ENCODE measurements around the gene ARID1B. TPM values are rescaled to one million over a fixed set of nuclear protein-coding genes. Genes with fewer than 3 reads are reported as not detected.
A peak's percentile ranks its signal among the peaks of the same experiment; 100 is the strongest.

Gene ARID1B
- total RNA-seq, 5 donors from 2014 or later (not counting 1 experiment from before 2014, with no cell fraction given): 103 to 161 (median 108) TPM

DNA sequence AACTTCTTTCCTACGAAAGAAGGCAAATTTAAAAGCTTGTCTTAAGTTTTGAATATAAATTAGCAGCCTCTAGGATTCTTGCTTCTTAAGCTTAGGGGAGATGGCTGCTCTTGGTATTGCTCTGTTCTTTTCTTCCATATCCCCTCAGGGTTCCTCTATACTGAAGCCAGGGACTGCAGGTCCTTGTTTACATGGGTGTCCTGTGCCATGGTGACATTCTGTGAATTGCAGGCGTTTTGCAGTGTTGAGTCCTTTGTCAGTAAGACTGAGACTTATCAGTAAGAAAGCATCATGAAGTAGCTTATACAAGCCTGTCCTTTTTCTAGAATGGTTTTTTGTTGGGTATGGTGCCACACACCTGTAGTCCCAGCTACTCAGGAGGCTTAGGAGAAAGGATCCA, 147.8 kb downstream of the ARID1B start:
- Histone ChIP-seq H3K9me3 (no peaks in the 10 kb centered on the region), H3K27me3 (replicated peaks in 1 of 2; ENCODE audit: control insufficient read depth in 2 of 2, extremely low read depth in 1 of 2, insufficient read depth in 2 of 2, low read length in 1 of 2) (no peaks in the 10 kb centered on the region), H3K4me3 (ENCODE audit: control insufficient read depth in 1 of 2, extremely low read depth in 1 of 2, low read length in 1 of 2) (no peak overlapping the region), H3K27ac (ENCODE audit: low read length) (no peak overlapping the region), H3K36me3 (ENCODE audit: control insufficient read depth in 2 of 2, extremely low read depth in 1 of 2, insufficient read depth in 1 of 2, low read length in 1 of 2) (no peaks in the 10 kb centered on the region), H3K4me1 (ENCODE audit: control insufficient read depth in 1 of 2, extremely low read depth in 1 of 2, insufficient read depth in 2 of 2, low read length in 2 of 2) (peaks cover 10 to 24% of the 10 kb centered on the region in 2 experiments)
- Mint-ChIP-seq H3K4me3 (no peak overlapping the region), H3K27me3 (no peaks in the 10 kb centered on the region), H3K9me3 (no peaks in the 10 kb centered on the region), H3K4me1 (peaks cover 65 to 75% (median 73%) of the 10 kb centered on the region in 3 donors), H3K27ac (no peak overlapping the region), H3K36me3 (peaks cover 10% of the 10 kb centered on the region)
- no peak for ATAC-seq (replicated peaks in 1 of 4)
- no peak for DNase-seq
- ChIA-PET CTCF (no interaction called here), POLR2A (interaction anchor here in 1 of 2 donors (0.6 kb wide), 1 partner anchor 40 kb away, joined by 3 read pairs; no protein-coding TSS in a partner anchor)
- WGBS (ENCODE audit: insufficient coverage): 100% methylated on average over 1 of the region's 2 CpGs

GRCh38 chr6:156925718-156926607, 148.8 kb downstream of the ARID1B start:
- no peak for DNase-seq
- POLR2A ChIA-PET: no interaction called here
- Histone ChIP-seq H3K4me3 (ENCODE audit: control insufficient read depth in 1 of 2, extremely low read depth in 1 of 2, low read length in 1 of 2) (no peak overlapping the region), H3K4me1 (ENCODE audit: control insufficient read depth in 1 of 2, extremely low read depth in 1 of 2, insufficient read depth in 2 of 2, low read length in 2 of 2) (peaks cover 6 to 19% of the 10 kb centered on the region in 2 experiments), H3K27ac (ENCODE audit: low read length) (no peak overlapping the region), H3K27me3 (replicated peaks in 1 of 2; ENCODE audit: control insufficient read depth in 2 of 2, extremely low read depth in 1 of 2, insufficient read depth in 2 of 2, low read length in 1 of 2) (no peaks in the 10 kb centered on the region), H3K36me3 (ENCODE audit: control insufficient read depth in 2 of 2, extremely low read depth in 1 of 2, insufficient read depth in 1 of 2, low read length in 1 of 2) (no peaks in the 10 kb centered on the region), H3K9me3 (no peaks in the 10 kb centered on the region)
- ATAC-seq (replicated peaks in 1 of 4): no peak
- Mint-ChIP-seq H3K36me3 (peaks cover 10% of the 10 kb centered on the region), H3K4me3 (no peak overlapping the region), H3K27me3 (no peaks in the 10 kb centered on the region), H3K27ac (no peak overlapping the region), H3K9me3 (no peaks in the 10 kb centered on the region), H3K4me1 (peaks cover 62 to 77% (median 71%) of the 10 kb centered on the region in 3 donors)
- CTCF ChIA-PET: interaction anchor here (0.5 to 0.6 kb wide), 2 partner anchors 18 kb away, joined by 3 to 4 read pairs; no protein-coding TSS in a partner anchor
- 67% methylated on average over 1 of the region's 3 CpGs for WGBS (ENCODE audit: insufficient coverage)

DNA sequence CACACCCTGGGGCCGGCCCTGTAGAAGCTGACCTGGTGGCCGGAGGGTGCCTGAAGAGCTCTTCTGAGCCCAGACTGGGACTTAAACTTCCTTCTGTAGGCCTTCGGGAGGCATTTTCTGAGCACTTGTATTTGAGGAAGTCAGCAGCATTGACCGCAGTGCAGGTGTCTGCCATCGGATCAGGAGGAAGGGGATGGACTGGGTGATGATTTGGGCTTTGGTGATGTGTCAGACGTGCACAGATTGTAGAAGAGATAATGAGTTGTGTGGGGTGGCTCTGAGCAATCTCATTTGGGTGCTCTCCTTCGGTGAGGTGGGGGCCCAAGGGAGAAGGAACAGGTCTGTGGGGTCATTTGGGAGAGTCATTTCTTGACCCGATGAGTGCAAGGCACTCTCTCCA, 150.9 kb downstream of the ARID1B start:
- 87% methylated on average over 6 of the region's 8 CpGs for WGBS (ENCODE audit: insufficient coverage)
- Histone ChIP-seq H3K4me1 (ENCODE audit: control insufficient read depth in 1 of 2, extremely low read depth in 1 of 2, insufficient read depth in 2 of 2, low read length in 2 of 2) (peaks cover 7 to 25% of the 10 kb centered on the region in 2 experiments), H3K4me3 (ENCODE audit: control insufficient read depth in 1 of 2, extremely low read depth in 1 of 2, low read length in 1 of 2) (no peak overlapping the region), H3K9me3 (no peaks in the 10 kb centered on the region), H3K36me3 (ENCODE audit: control insufficient read depth in 2 of 2, extremely low read depth in 1 of 2, insufficient read depth in 1 of 2, low read length in 1 of 2) (no peaks in the 10 kb centered on the region), H3K27me3 (replicated peaks in 1 of 2; ENCODE audit: control insufficient read depth in 2 of 2, extremely low read depth in 1 of 2, insufficient read depth in 2 of 2, low read length in 1 of 2) (no peaks in the 10 kb centered on the region), H3K27ac (ENCODE audit: low read length) (no peak overlapping the region)
- Mint-ChIP-seq H3K4me1 (peaks cover 76 to 83% (median 78%) of the 10 kb centered on the region in 3 donors), H3K36me3 (peaks cover 10% of the 10 kb centered on the region), H3K27ac (no peak overlapping the region), H3K4me3 (no peak overlapping the region), H3K9me3 (no peaks in the 10 kb centered on the region), H3K27me3 (no peaks in the 10 kb centered on the region)
- no peak for DNase-seq
- no peak for ATAC-seq (replicated peaks in 1 of 4)
- POLR2A ChIA-PET: no interaction called here
- CTCF ChIA-PET: no interaction called here

DNA sequence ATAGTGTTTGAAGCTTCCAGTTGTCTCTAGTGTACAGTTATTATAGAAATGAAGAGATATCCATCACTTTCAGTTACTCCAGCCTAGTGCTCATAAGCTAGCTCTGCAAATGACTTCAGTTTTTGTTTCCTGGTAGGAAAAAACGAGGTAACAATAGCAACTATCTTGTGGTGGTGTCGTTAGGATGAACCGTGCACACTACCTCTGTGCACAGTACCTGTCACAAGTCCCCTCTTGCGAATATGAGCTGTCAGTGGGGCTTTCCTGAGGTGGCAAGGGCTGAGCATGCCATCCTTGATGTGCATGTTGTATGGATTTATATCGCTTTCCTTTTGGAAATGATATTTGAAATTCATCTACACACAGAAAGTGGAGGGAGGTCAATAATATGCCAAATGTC, 151.8 kb downstream of the ARID1B start:
- H3K27ac ChIP-seq (ENCODE audit: low read length): no peak overlapping the region
- H3K27ac Mint-ChIP-seq: no peak overlapping the region
- H3K9me3 ChIP-seq: no peaks in the 10 kb centered on the region
- peaks cover 10% of the 10 kb centered on the region for H3K36me3 Mint-ChIP-seq
- H3K9me3 Mint-ChIP-seq: no peaks in the 10 kb centered on the region
- ChIA-PET POLR2A (no interaction called here), CTCF (interaction anchor here in 1 of 2 donors (0.6 kb wide), 1 partner anchor 86 kb away, joined by 3 read pairs; no protein-coding TSS in a partner anchor)
- no peaks in the 10 kb centered on the region for H3K36me3 ChIP-seq (ENCODE audit: control insufficient read depth in 2 of 2, extremely low read depth in 1 of 2, insufficient read depth in 1 of 2, low read length in 1 of 2)
- H3K4me3 Mint-ChIP-seq: no peak overlapping the region
- H3K4me1 Mint-ChIP-seq: peaks cover 80 to 87% (median 84%) of the 10 kb centered on the region in 3 donors
- ATAC-seq (replicated peaks in 1 of 4) (no peak), DNase-seq (no peak)
- H3K4me1 ChIP-seq (ENCODE audit: control insufficient read depth in 1 of 2, extremely low read depth in 1 of 2, insufficient read depth in 2 of 2, low read length in 2 of 2): peaks cover 7 to 25% of the 10 kb centered on the region in 2 experiments
- no peaks in the 10 kb centered on the region for H3K27me3 Mint-ChIP-seq
- 67% methylated on average over 3 of the region's 5 CpGs for WGBS (ENCODE audit: insufficient coverage)
- no peaks in the 10 kb centered on the region for H3K27me3 ChIP-seq (replicated peaks in 1 of 2; ENCODE audit: control insufficient read depth in 2 of 2, extremely low read depth in 1 of 2, insufficient read depth in 2 of 2, low read length in 1 of 2)
- H3K4me3 ChIP-seq (ENCODE audit: control insufficient read depth in 1 of 2, extremely low read depth in 1 of 2, low read length in 1 of 2): no peak overlapping the region

DNA sequence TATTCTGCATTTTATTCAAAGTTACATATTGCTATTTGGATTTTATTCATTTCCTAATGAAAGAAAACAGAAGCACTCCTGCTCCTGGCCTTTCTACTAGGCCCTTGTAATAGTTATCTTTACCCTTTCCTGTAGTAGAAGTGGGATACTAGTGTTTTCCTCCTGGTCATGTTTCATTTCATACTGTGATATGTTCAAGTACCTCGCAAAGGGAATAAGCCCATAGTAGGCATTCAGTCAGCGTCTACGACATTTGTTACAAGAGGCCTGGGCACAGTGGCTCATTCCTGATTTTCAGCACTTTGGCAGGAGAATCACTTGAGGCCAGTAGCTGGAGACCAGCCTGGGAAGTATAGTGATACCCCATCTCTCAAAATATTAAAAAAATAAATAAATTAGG, 154.1 kb downstream of the ARID1B start:
- POLR2A ChIA-PET: interaction anchor here in 1 of 2 donors (0.6 kb wide), 3 partner anchors 17 to 73 kb away, joined by 4 to 5 read pairs (median 5); no protein-coding TSS in a partner anchor
- Histone ChIP-seq H3K4me3 (ENCODE audit: control insufficient read depth in 1 of 2, extremely low read depth in 1 of 2, low read length in 1 of 2) (no peak overlapping the region), H3K36me3 (ENCODE audit: control insufficient read depth in 2 of 2, extremely low read depth in 1 of 2, insufficient read depth in 1 of 2, low read length in 1 of 2) (no peaks in the 10 kb centered on the region), H3K9me3 (no peaks in the 10 kb centered on the region), H3K27ac (ENCODE audit: low read length) (no peak overlapping the region), H3K27me3 (replicated peaks in 1 of 2; ENCODE audit: control insufficient read depth in 2 of 2, extremely low read depth in 1 of 2, insufficient read depth in 2 of 2, low read length in 1 of 2) (no peaks in the 10 kb centered on the region), H3K4me1 (ENCODE audit: control insufficient read depth in 1 of 2, extremely low read depth in 1 of 2, insufficient read depth in 2 of 2, low read length in 2 of 2) (peaks cover 2 to 16% of the 10 kb centered on the region in 2 experiments)
- peaks cover 76 to 82% (median 78%) of the 10 kb centered on the region in 3 donors for H3K4me1 Mint-ChIP-seq
- no peaks in the 10 kb centered on the region for H3K9me3 Mint-ChIP-seq
- WGBS (ENCODE audit: insufficient coverage): no CpG with 5 or more reads among the region's 3 CpGs
- no peaks in the 10 kb centered on the region for H3K27me3 Mint-ChIP-seq
- ATAC-seq (replicated peaks in 1 of 4) (no peak), DNase-seq (no peak)
- H3K36me3 Mint-ChIP-seq: peaks cover 15% of the 10 kb centered on the region
- H3K4me3 Mint-ChIP-seq: no peak overlapping the region
- CTCF ChIA-PET: interaction anchor here (0.6 kb wide), 2 partner anchors 26 to 35 kb away, joined by 5 read pairs; no protein-coding TSS in a partner anchor
- H3K27ac Mint-ChIP-seq: no peak overlapping the region

- peaks cover 8% of the 10 kb centered on the region for H3K36me3 Mint-ChIP-seq
- H3K4me3 Mint-ChIP-seq: no peak overlapping the region
- ChIA-PET CTCF (interaction anchor here (0.7 to 1.3 kb wide), 4 partner anchors 7 to 114 kb away, joined by 3 read pairs; no protein-coding TSS in a partner anchor), POLR2A (interaction anchor here (0.5 to 1.0 kb wide), 5 partner anchors 9 to 1537 kb away, joined by 3 to 8 read pairs (median 3); no protein-coding TSS in a partner anchor)
- ATAC-seq (replicated peaks in 1 of 4) (no peak), DNase-seq (no peak)
- no peaks in the 10 kb centered on the region for H3K9me3 Mint-ChIP-seq
- peaks cover 75 to 82% (median 77%) of the 10 kb centered on the region in 3 donors for H3K4me1 Mint-ChIP-seq
- H3K27me3 ChIP-seq (replicated peaks in 1 of 2; ENCODE audit: control insufficient read depth in 2 of 2, extremely low read depth in 1 of 2, insufficient read depth in 2 of 2, low read length in 1 of 2): no peaks in the 10 kb centered on the region
- H3K27me3 Mint-ChIP-seq: no peaks in the 10 kb centered on the region
- H3K36me3 ChIP-seq (ENCODE audit: control insufficient read depth in 2 of 2, extremely low read depth in 1 of 2, insufficient read depth in 1 of 2, low read length in 1 of 2): no peaks in the 10 kb centered on the region
- no peak overlapping the region for H3K27ac ChIP-seq (ENCODE audit: low read length)
- H3K27ac Mint-ChIP-seq: peak overlapping the region; percentile 16 to 40
- WGBS (ENCODE audit: insufficient coverage): 96% methylated on average over 3 of the region's 7 CpGs
- peaks cover 2 to 10% of the 10 kb centered on the region in 2 experiments for H3K4me1 ChIP-seq (ENCODE audit: control insufficient read depth in 1 of 2, extremely low read depth in 1 of 2, insufficient read depth in 2 of 2, low read length in 2 of 2)
- H3K4me3 ChIP-seq (ENCODE audit: control insufficient read depth in 1 of 2, extremely low read depth in 1 of 2, low read length in 1 of 2): no peak overlapping the region
- H3K9me3 ChIP-seq: no peaks in the 10 kb centered on the region
Measured at GRCh38 chr6:156933201-156934068, 156.3 kb downstream of the ARID1B start.

Measured in T-cell (primary cell).